NCI-H2227 (cell line): ENCODE data around the gene FAM98A.

Source experiments
- DNase-seq: peaks from one replicate; lab custom pipeline; 2025; ENCODE audit not compliant: unreplicated experiment; lab: John Stamatoyannopoulos, UW

The FAM98A gene

GRCh38 chr2:33598561-33599174 lies 431 bp downstream of the FAM98A start:
- peak; percentile 36 for DNase-seq

- DNase-seq: no peak
Observed at GRCh38 chr2:33597026-33597425, 2.1 kb downstream of the FAM98A start.

- no peak for DNase-seq
Observed at GRCh38 chr2:33595385-33595784, 3.7 kb downstream of the FAM98A start.

GRCh38 chr2:33589444-33589843 lies 9.7 kb downstream of the FAM98A start:
- DNase-seq: no peak

- DNase-seq: no peak
Observed at GRCh38 chr2:33588232-33588631, 10.9 kb downstream of the FAM98A start.

- DNase-seq: no peak
Observed at GRCh38 chr2:33586766-33587165, 12.3 kb downstream of the FAM98A start.

GRCh38 chr2:33583194-33583938 lies 15.7 kb downstream of the FAM98A start:
- DNase-seq: peak; percentile 56

GRCh38 chr2:33581872-33582271 lies 17.2 kb downstream of the FAM98A start:
- DNase-seq: no peak

GRCh38 chr2:33579227-33579626 lies 19.9 kb downstream of the FAM98A start:
- no peak for DNase-seq

GRCh38 chr2:33577668-33578067 lies 21.4 kb downstream of the FAM98A start:
- DNase-seq: no peak

GRCh38 chr2:33577084-33577483 lies 22.0 kb downstream of the FAM98A start:
- DNase-seq: no peak

GRCh38 chr2:33573657-33574056 lies 25.4 kb downstream of the FAM98A start:
- no peak for DNase-seq

GRCh38 chr2:33570681-33571080 lies 28.4 kb downstream of the FAM98A start:
- no peak for DNase-seq

GRCh38 chr2:33561872-33562271 lies 37.2 kb downstream of the FAM98A start:
- DNase-seq: no peak

- no peak for DNase-seq
Observed at GRCh38 chr2:33560017-33560416, 39.1 kb downstream of the FAM98A start.

GRCh38 chr2:33559328-33559727 lies 39.8 kb downstream of the FAM98A start:
- no peak for DNase-seq

- no peak for DNase-seq
Observed at GRCh38 chr2:33555681-33556080, 43.4 kb downstream of the FAM98A start.

GRCh38 chr2:33552758-33553461 lies 46.2 kb downstream of the FAM98A start:
- DNase-seq: no peak

- no peak for DNase-seq
Observed at GRCh38 chr2:33550206-33550605, 48.9 kb downstream of the FAM98A start.

GRCh38 chr2:33541243-33541642 lies 57.9 kb downstream of the FAM98A start:
- no peak for DNase-seq

- DNase-seq: no peak
Observed at GRCh38 chr2:33535421-33535820, 63.7 kb downstream of the FAM98A start.
